Fibroblast of lung (primary cell): ENCODE data around the gene NTRK3. TPM values are rescaled to one million over a fixed set of nuclear protein-coding genes. Genes with fewer than 3 reads are reported as not detected.

Experiments
- DNase-seq, 2 donors: peaks; one replicate each; pipeline versions ENCODE4 v3.0.0 to v3.0.0-alpha.2; 2010; ENCODE audit warnings: low read depth in 2 of 2
- H2AFZ ChIP-seq: 2 replicates; pipeline ENCODE4 v1.5.1; 2012; ENCODE audit warnings: low read length, control low read depth, inconsistent platforms
- H3K27ac ChIP-seq: 2 replicates; pipeline ENCODE4 v1.5.1; 2011; ENCODE audit warnings: low read length, control low read depth; ENCODE audit not compliant: insufficient read depth
- H3K27me3 ChIP-seq: 2 replicates; pipeline ENCODE4 v1.5.1; 2011; ENCODE audit warnings: mild to moderate bottlenecking, low read length; ENCODE audit not compliant: control insufficient read depth, insufficient read depth
- H3K36me3 ChIP-seq: 2 replicates; pipeline ENCODE4 v1.5.1; 2011; ENCODE audit warnings: low read length; ENCODE audit not compliant: control insufficient read depth, insufficient read depth
- H3K4me1 ChIP-seq: 2 replicates; pipeline ENCODE4 v1.5.1; 2011; ENCODE audit warnings: low read length; ENCODE audit not compliant: control insufficient read depth, insufficient read depth; ENCODE audit errors: extremely low read depth
- H3K4me2 ChIP-seq: 2 replicates; pipeline ENCODE4 v1.5.1; 2011; ENCODE audit warnings: low read length, control low read depth; ENCODE audit not compliant: insufficient read depth; ENCODE audit errors: extremely low read depth
- H3K4me3 ChIP-seq, 4 experiments: fragments of 200-600 bp in 1 of 4; sonication (generic) in 1 of 4; replicated peaks in 1 of 4; 2 replicates each; pipeline ENCODE4 v1.5.1; 2011 to 2016; ENCODE audit warnings: low read length in 4 of 4, low read depth in 3 of 4, mild to moderate bottlenecking in 3 of 4, control low read depth in 2 of 4, inconsistent platforms in 1 of 4, mixed read lengths in 1 of 4; ENCODE audit not compliant: insufficient read depth in 1 of 4; ENCODE audit errors: control extremely low read depth in 1 of 4
- H3K79me2 ChIP-seq: 2 replicates; pipeline ENCODE4 v1.5.1; 2012; ENCODE audit warnings: mild to moderate bottlenecking, low read length, inconsistent platforms; ENCODE audit not compliant: control insufficient read depth, insufficient read depth
- H3K9ac ChIP-seq: 2 replicates; pipeline ENCODE4 v1.5.1; 2011; ENCODE audit warnings: mild to moderate bottlenecking, low read length, control low read depth; ENCODE audit not compliant: insufficient read depth
- H3K9me3 ChIP-seq: 2 replicates; pipeline ENCODE4 v1.5.1; 2012; ENCODE audit warnings: low read depth, low read length; ENCODE audit not compliant: control insufficient read depth, insufficient read depth
- H4K20me1 ChIP-seq: 2 replicates; pipeline ENCODE4 v1.5.1; 2011; ENCODE audit warnings: low read length; ENCODE audit not compliant: control insufficient read depth, insufficient read depth; ENCODE audit errors: extremely low read depth
- CTCF ChIP-seq, 2 donors: IDR thresholded peaks in 1 of 2; conservative IDR thresholded peaks in 1 of 2; 1 replicate in 1 of 2; 2 replicates in 1 of 2; pipeline ENCODE4 v1.5.1; 2011 to 2012; ENCODE audit warnings: low read length in 2 of 2, control low read depth in 1 of 2, inconsistent platforms in 1 of 2, low read depth in 1 of 2, mild to moderate bottlenecking in 1 of 2
- EZH2 ChIP-seq: IDR thresholded peaks from 2 replicates; pipeline ENCODE4 v1.5.1; 2012; ENCODE audit warnings: low read length, control low read depth, mild to moderate bottlenecking; ENCODE audit errors: missing control alignments
- polyA plus RNA-seq, 2 donors: library from polyadenylated mRNA; depleted of rRNA in 1 of 2; stranded (reverse) in 1 of 2; unstranded in 1 of 2; fragments of >200 nt; gene quantifications; 2 replicates each; pipeline ENCODE4 v1.2.1, GENCODE V29; 2011 to 2012; ENCODE audit warnings: missing spikeins in 1 of 2
- total RNA-seq: library from RNA; depleted of rRNA; stranded (reverse); fragments of >200 nt; gene quantifications from 2 replicates; pipeline ENCODE4 v1.2.1, GENCODE V29; 2014

NTRK3 gene
- total and polyA plus RNA-seq, 2 donors (not counting 1 experiment from before 2014, with no cell fraction given) = 0.06 TPM; not detected in 1

- H3K27me3 ChIP-seq = no peaks in the 10 kb centered on the region
- H3K4me2 ChIP-seq = no peak overlapping the region
- H3K4me1 ChIP-seq = no peaks in the 10 kb centered on the region
- H3K4me3 ChIP-seq = no peak overlapping the region
- no peak overlapping the region for H2AFZ ChIP-seq
- no peaks in the 10 kb centered on the region for H3K9me3 ChIP-seq
- peak; percentile 8 to 45 for DNase-seq
- no peak overlapping the region for H3K9ac ChIP-seq
- no peaks in the 10 kb centered on the region for H3K36me3 ChIP-seq
- TF ChIP-seq EZH2 (no peak), CTCF (conservative IDR thresholded peaks at IDR 0.05 in 1 of 2, IDR thresholded peaks at IDR 0.05 in 1 of 2; ENCODE audit: low read depth in 1 of 2, low read length in 2 of 2) (no peak)
- H4K20me1 ChIP-seq = no peaks in the 10 kb centered on the region
- H3K27ac ChIP-seq = no peak overlapping the region
- no peaks in the 10 kb centered on the region for H3K79me2 ChIP-seq
Observed at GRCh38 chr15:87871731-87872320, 384.7 kb downstream of the NTRK3 start.

- Histone ChIP-seq H3K9ac (no peak overlapping the region), H3K27ac (no peak overlapping the region), H3K79me2 (no peaks in the 10 kb centered on the region), H4K20me1 (no peaks in the 10 kb centered on the region), H2AFZ (no peak overlapping the region), H3K4me3 (no peak overlapping the region), H3K4me1 (no peaks in the 10 kb centered on the region), H3K27me3 (no peaks in the 10 kb centered on the region), H3K9me3 (no peaks in the 10 kb centered on the region), H3K4me2 (no peak overlapping the region), H3K36me3 (no peaks in the 10 kb centered on the region)
- peak; percentile 14 to 85 for DNase-seq
- TF ChIP-seq EZH2 (no peak), CTCF (conservative IDR thresholded peaks at IDR 0.05 in 1 of 2, IDR thresholded peaks at IDR 0.05 in 1 of 2; ENCODE audit: low read depth in 1 of 2, low read length in 2 of 2) (no peak)
Observed at GRCh38 chr15:87871258-87871681, 385.3 kb downstream of the NTRK3 start.

- no peak overlapping the region for H3K9ac ChIP-seq
- H2AFZ ChIP-seq = no peak overlapping the region
- no peak for DNase-seq
- H3K4me1 ChIP-seq = no peaks in the 10 kb centered on the region
- H4K20me1 ChIP-seq = no peaks in the 10 kb centered on the region
- no peak overlapping the region for H3K27ac ChIP-seq
- H3K9me3 ChIP-seq = no peaks in the 10 kb centered on the region
- H3K4me2 ChIP-seq = no peak overlapping the region
- H3K36me3 ChIP-seq = no peaks in the 10 kb centered on the region
- no peak overlapping the region for H3K4me3 ChIP-seq
- TF ChIP-seq CTCF (conservative IDR thresholded peaks at IDR 0.05 in 1 of 2, IDR thresholded peaks at IDR 0.05 in 1 of 2; ENCODE audit: low read depth in 1 of 2, low read length in 2 of 2) (no peak), EZH2 (no peak)
- H3K27me3 ChIP-seq = no peaks in the 10 kb centered on the region
- H3K79me2 ChIP-seq = no peaks in the 10 kb centered on the region
Observed at GRCh38 chr15:87866961-87867360, 389.6 kb downstream of the NTRK3 start.
